ENCODE data around the gene PSMF1. TPM values are rescaled to one million over a fixed set of nuclear protein-coding genes. Genes with fewer than 3 reads are reported as not detected.
A peak's percentile ranks its signal among the peaks of the same experiment; 100 is the strongest.

PSMF1 gene
- total and polyA plus RNA-seq, 9 of the 15 experiments (the other 6 are each of a cell fraction or from before 2014, with no cell fraction given) = 8.5 to 192 (median 33.2) TPM

GRCh38 chr20:1212607-1213396 lies 94.4 kb downstream of the PSMF1 start (continued):
- no peak for TF ChIP-seq NR2C2 (CRISPR knock-in tag; IDR thresholded peaks at IDR 0.05)
- no peak; the same call in 1 of the 2 replicates for TF ChIP-seq NR2C2 (tag; IDR thresholded peaks at IDR 0.05)
- peak; percentile 53; the same call in 1 of the 2 replicates for TF ChIP-seq GABPB1 (CRISPR knock-in tag; IDR thresholded peaks at IDR 0.05)
- TF ChIP-seq PHTF2 (CRISPR knock-in tag; IDR thresholded peaks at IDR 0.05) = no peak
- TF ChIP-seq SMC3 (conservative IDR thresholded peaks at IDR 0.05; ENCODE audit: insufficient read depth, low read depth, low read length) = peak; percentile 73

- H3K4me3 ChIP-seq = no peak overlapping the region
- no peaks in the 10 kb centered on the region for H3K36me3 ChIP-seq (ENCODE audit: control insufficient read depth, insufficient read depth, low read length)
- ChIA-PET POLR2A (interaction anchor here (0.5 kb wide), 1 partner anchor 267 kb away, joined by 3 read pairs; no protein-coding TSS in a partner anchor), CTCF (ENCODE audit: low intra/inter-chr PET ratio) (no interaction called here)
- WGBS (ENCODE audit: insufficient coverage, low coverage, missing lambda C conversion rate) = 11% methylated on average over 4 of the region's 4 CpGs
- peak overlapping the region; percentile 78 for H3K4me2 ChIP-seq (ENCODE audit: insufficient read depth, low read length)
- no peaks in the 10 kb centered on the region for H3K27me3 ChIP-seq (ENCODE audit: control insufficient read depth in 2 of 2, insufficient read depth in 2 of 2, low read length in 2 of 2)
- H3K27ac ChIP-seq (ENCODE audit: extremely low read depth, low read depth, low read length) = peak overlapping the region; percentile 92
- BruUV-seq (replicated peaks) = no TSS peak
- no peaks in the 10 kb centered on the region for H3K79me2 ChIP-seq (ENCODE audit: control insufficient read depth, insufficient read depth, low read length)
- no peak overlapping the region; a peak in 1 of 4 replicates for H3K9ac ChIP-seq (ENCODE audit: insufficient read depth in 1 of 2, low read depth in 2 of 2, low read length in 2 of 2)
- H3K4me1 ChIP-seq (replicated peaks in 1 of 2; ENCODE audit: control insufficient read depth in 2 of 2, insufficient read depth in 2 of 2, low read length in 2 of 2) = peaks cover 13 to 32% of the 10 kb centered on the region in 2 experiments; a peak in 4 of 5 replicates
- H4K20me1 ChIP-seq (replicated peaks; ENCODE audit: control insufficient read depth, insufficient read depth, low read length) = no peaks in the 10 kb centered on the region
- DNase-seq (ENCODE audit: extremely low read depth in 1 of 4, low spot score in 3 of 4) (peak in 2 of 4 experiments; percentile 22), FAIRE-seq (no peak), ATAC-seq (no peak)
- intact Hi-C loops (cut with micrococcal nuclease) = loop anchor here (5.0 to 10.0 kb wide), 5 partner anchors 38 to 240 kb away; partner anchors contain the start of genes FKBP1A and PSMF1
- H3K9me3 ChIP-seq (replicated peaks; ENCODE audit: control insufficient read depth, insufficient read depth, low read depth, low read length) = no peaks in the 10 kb centered on the region; the same call in 1 of the 2 replicates
- in situ Hi-C loops (cut with MboI) = no loop called here
- H2AFZ ChIP-seq (ENCODE audit: low read depth, low read length) = peak overlapping the region; percentile 91
- no peaks in the 10 kb centered on the region for H3K9me1 ChIP-seq (ENCODE audit: control insufficient read depth, insufficient read depth, low read length)
- TF ChIP-seq ZNF699 (CRISPR knock-in tag; IDR thresholded peaks at IDR 0.05; ENCODE audit: insufficient replicate concordance) (no peak), MTF1 (CRISPR knock-in tag; IDR thresholded peaks at IDR 0.05; ENCODE audit: borderline replicate concordance) (no peak), ZNF23 (CRISPR knock-in tag; IDR thresholded peaks at IDR 0.05) (no peak; the same call in 1 of the 2 replicates), SMAD4 (CRISPR knock-in tag; conservative IDR thresholded peaks at IDR 0.05) (peak; percentile 71), SNAPC5 (CRISPR knock-in tag; IDR thresholded peaks at IDR 0.05) (no peak), ZNF583 (CRISPR knock-in tag; IDR thresholded peaks at IDR 0.05) (peak; percentile 75; the same call in 1 of the 2 replicates), ZBTB11 (CRISPR knock-in tag; IDR thresholded peaks at IDR 0.05) (peak in 1 of 3 experiments; percentile 55; a peak in 1 of 6 replicates), NFE2 (IDR thresholded peaks at IDR 0.05; ENCODE audit: low read depth) (no peak), ZNF511 (CRISPR knock-in tag; IDR thresholded peaks at IDR 0.05) (no peak)
These were observed 96.4 kb downstream of the PSMF1 start for GRCh38 chr20:1214838-1215261.
